Measurements from ENCODE around the gene ATP1A2. TPM values are rescaled to one million over a fixed set of nuclear protein-coding genes. Genes with fewer than 3 reads are reported as not detected.

The ATP1A2 gene
- total RNA-seq, 1 donor from 2014 or later: 0.49 TPM

GRCh38 chr1:160070243-160071163 is 45.1 kb upstream of the ATP1A2 start:
- no peak overlapping the region for H3K27ac Mint-ChIP-seq (ENCODE audit: unreplicated experiment)
- peak overlapping the region; percentile 95 for H3K4me3 Mint-ChIP-seq (ENCODE audit: unreplicated experiment)
- no peak for TF ChIP-seq CTCF (IDR thresholded peaks at IDR 0.05; ENCODE audit: unreplicated experiment)
- peaks cover 17% of the 10 kb centered on the region for H3K27me3 Mint-ChIP-seq (ENCODE audit: unreplicated experiment)
- H3K36me3 Mint-ChIP-seq (ENCODE audit: low read depth, unreplicated experiment): no peaks in the 10 kb centered on the region
- H3K9me3 Mint-ChIP-seq (ENCODE audit: unreplicated experiment): no peaks in the 10 kb centered on the region
- no peaks in the 10 kb centered on the region for H3K4me1 Mint-ChIP-seq (ENCODE audit: unreplicated experiment)
- DNase-seq (ENCODE audit: low spot score): peak; percentile 76

DNA sequence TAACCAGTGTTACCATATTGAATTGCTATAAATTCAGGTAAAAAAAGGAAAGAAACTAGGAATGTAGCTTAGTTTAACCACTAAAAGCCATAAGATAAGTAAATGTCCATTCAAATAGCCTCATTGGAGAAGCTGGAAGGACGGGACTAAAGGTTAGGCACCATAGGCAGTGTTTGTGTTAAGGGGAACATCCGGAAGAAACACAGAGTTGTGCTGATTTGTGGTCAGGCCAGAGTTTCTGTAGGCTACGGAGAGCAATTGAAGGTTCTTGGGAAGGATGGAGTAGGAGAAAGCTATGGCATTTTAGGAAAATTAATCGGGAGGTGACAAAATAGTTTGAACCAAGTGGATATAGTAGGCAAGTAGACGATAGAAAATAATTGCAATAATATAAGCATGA is 44.3 kb upstream of the ATP1A2 start:
- DNase-seq (ENCODE audit: low spot score): no peak
- Mint-ChIP-seq H3K9me3 (ENCODE audit: unreplicated experiment) (no peaks in the 10 kb centered on the region), H3K27me3 (ENCODE audit: unreplicated experiment) (peaks cover 10% of the 10 kb centered on the region), H3K36me3 (ENCODE audit: low read depth, unreplicated experiment) (no peaks in the 10 kb centered on the region), H3K27ac (ENCODE audit: unreplicated experiment) (no peak overlapping the region), H3K4me1 (ENCODE audit: unreplicated experiment) (no peaks in the 10 kb centered on the region), H3K4me3 (ENCODE audit: unreplicated experiment) (peak overlapping the region; percentile 19)
- no peak for TF ChIP-seq CTCF (IDR thresholded peaks at IDR 0.05; ENCODE audit: unreplicated experiment)

- no peak for DNase-seq (ENCODE audit: low spot score)
- Mint-ChIP-seq H3K4me1 (ENCODE audit: unreplicated experiment) (peaks cover 3% of the 10 kb centered on the region), H3K4me3 (ENCODE audit: unreplicated experiment) (no peak overlapping the region), H3K27ac (ENCODE audit: unreplicated experiment) (no peak overlapping the region), H3K27me3 (ENCODE audit: unreplicated experiment) (peaks cover 8% of the 10 kb centered on the region), H3K9me3 (ENCODE audit: unreplicated experiment) (no peaks in the 10 kb centered on the region), H3K36me3 (ENCODE audit: low read depth, unreplicated experiment) (no peaks in the 10 kb centered on the region)
- TF ChIP-seq CTCF (IDR thresholded peaks at IDR 0.05; ENCODE audit: unreplicated experiment): no peak
Observed at GRCh38 chr1:160074865-160075264, 40.7 kb upstream of the ATP1A2 start.

GRCh38 chr1:160075836-160076235 is 39.7 kb upstream of the ATP1A2 start:
- no peak for DNase-seq (ENCODE audit: low spot score)
- Mint-ChIP-seq H3K27me3 (ENCODE audit: unreplicated experiment) (peaks cover 9% of the 10 kb centered on the region), H3K9me3 (ENCODE audit: unreplicated experiment) (no peaks in the 10 kb centered on the region), H3K36me3 (ENCODE audit: low read depth, unreplicated experiment) (no peaks in the 10 kb centered on the region), H3K27ac (ENCODE audit: unreplicated experiment) (no peak overlapping the region), H3K4me1 (ENCODE audit: unreplicated experiment) (peaks cover 3% of the 10 kb centered on the region), H3K4me3 (ENCODE audit: unreplicated experiment) (no peak overlapping the region)
- TF ChIP-seq CTCF (IDR thresholded peaks at IDR 0.05; ENCODE audit: unreplicated experiment): no peak

- Mint-ChIP-seq H3K36me3 (ENCODE audit: low read depth, unreplicated experiment) (no peaks in the 10 kb centered on the region), H3K27me3 (ENCODE audit: unreplicated experiment) (peaks cover 13% of the 10 kb centered on the region), H3K4me3 (ENCODE audit: unreplicated experiment) (no peak overlapping the region), H3K9me3 (ENCODE audit: unreplicated experiment) (no peaks in the 10 kb centered on the region), H3K4me1 (ENCODE audit: unreplicated experiment) (peaks cover 3% of the 10 kb centered on the region), H3K27ac (ENCODE audit: unreplicated experiment) (no peak overlapping the region)
- no peak for TF ChIP-seq CTCF (IDR thresholded peaks at IDR 0.05; ENCODE audit: unreplicated experiment)
- DNase-seq (ENCODE audit: low spot score): no peak
Observed at GRCh38 chr1:160076295-160076694, 39.3 kb upstream of the ATP1A2 start.

Data from endothelial cell (in vitro differentiated cells).